Cardiac septum (tissue), 1 donor: ENCODE data around the gene ATOSA. TPM values are rescaled to one million over a fixed set of nuclear protein-coding genes. Genes with fewer than 3 reads are reported as not detected.
A peak's percentile ranks its signal among the peaks of the same experiment; 100 is the strongest.

Experiments used
- DNase-seq: peaks from one replicate; pipeline ENCODE4 v3.0.0-alpha.2; 2020; ENCODE audit warnings: low spot score
- intact Hi-C: fragments of 100-400 bp; cut with DNase I; formaldehyde crosslinking; loops from one replicate; pipeline ENCODE4 v1.14.0; 2022
- total RNA-seq: library from RNA; stranded (reverse); fragmentation: NEBNext Ultra II Directional; extraction: Animal tissue kit (Norgen Biotek cat#: 25700); gene quantifications from one replicate; pipeline ENCODE4 v1.2.1, GENCODE V29; 2021
- donor health status: DM: no; HTN: no; CAD: no.

The ATOSA gene
- total RNA-seq, 1 donor from 2014 or later = 31.5 TPM

- intact Hi-C loops = no loop called here
- DNase-seq = no peak
Observed at GRCh38 chr15:52657338-52657737, 21.9 kb downstream of the ATOSA start.

GRCh38 chr15:52656412-52656811 lies 22.8 kb downstream of the ATOSA start:
- DNase-seq = no peak
- intact Hi-C loops = no loop called here

- intact Hi-C loops = no loop called here
- DNase-seq = no peak
Observed at GRCh38 chr15:52653431-52653964, 25.7 kb downstream of the ATOSA start.

GRCh38 chr15:52652984-52653383 lies 26.2 kb downstream of the ATOSA start:
- DNase-seq = no peak
- intact Hi-C loops = no loop called here

- no peak for DNase-seq
- intact Hi-C loops = no loop called here
Observed at GRCh38 chr15:52652286-52652685, 26.9 kb downstream of the ATOSA start.

GRCh38 chr15:52651868-52652267 lies 27.3 kb downstream of the ATOSA start:
- DNase-seq = peak; percentile 76
- intact Hi-C loops = no loop called here

GRCh38 chr15:52651114-52651513 lies 28.1 kb downstream of the ATOSA start:
- DNase-seq = no peak
- intact Hi-C loops = no loop called here

GRCh38 chr15:52649686-52650085 lies 29.5 kb downstream of the ATOSA start:
- DNase-seq = no peak
- intact Hi-C loops = no loop called here

- intact Hi-C loops = no loop called here
- no peak for DNase-seq
Observed at GRCh38 chr15:52645916-52646315, 33.3 kb downstream of the ATOSA start.

GRCh38 chr15:52642386-52643361 lies 36.5 kb downstream of the ATOSA start:
- intact Hi-C loops = no loop called here
- DNase-seq = no peak

GRCh38 chr15:52636459-52636858 lies 42.7 kb downstream of the ATOSA start:
- no peak for DNase-seq
- intact Hi-C loops = no loop called here

- DNase-seq = no peak
- intact Hi-C loops = no loop called here
Observed at GRCh38 chr15:52635908-52636307, 43.3 kb downstream of the ATOSA start.

Other genes starting within 250 kb of the ATOSA start
- 11.4 TPM for gene MYO5A, start 150.5 kb downstream of the ATOSA start, total RNA-seq
- gene ARPP19, start 110.4 kb downstream of the ATOSA start, total RNA-seq = 131 TPM
- not detected for gene ONECUT1, start 110.9 kb upstream of the ATOSA start, total RNA-seq